Esophagus squamous epithelium (tissue), 4 donors: Measurements from ENCODE around the gene CASK.

Experiments used
- CTCF ChIP-seq, 6 experiments: fragments of 450-650 bp in 4 of 6; fragments of 200-600 bp in 2 of 6; sonication (generic) in 2 of 6; IDR thresholded peaks; one replicate each; pipeline ENCODE4 v1.5.1; 2016 to 2019; ENCODE audit warnings: antibody characterized with exemption in 6 of 6, mild to moderate bottlenecking in 4 of 6, moderate library complexity in 4 of 6
- POLR2A ChIP-seq, 4 donors: fragments of 450-650 bp; IDR thresholded peaks; one replicate each; pipeline ENCODE4 v1.6.1; 2017; ENCODE audit warnings: antibody characterized with exemption in 4 of 4, mild to moderate bottlenecking in 4 of 4, moderate library complexity in 3 of 4

- TF ChIP-seq POLR2A (IDR thresholded peaks at IDR 0.05) (no peak), CTCF (IDR thresholded peaks at IDR 0.05) (no peak)
Measured at GRCh38 chrX:41885724-41886123, 37.6 kb downstream of the CASK start.
